Transverse colon (tissue), 3 donors: ENCODE results near the gene GNB3.

Source experiments
- CTCF ChIP-seq, 5 experiments: fragments of 200-600 bp in 3 of 5; fragments of 450-650 bp in 2 of 5; sonication (generic) in 3 of 5; IDR thresholded peaks; 1 replicate in 2 of 5; 2 replicates in 3 of 5; pipeline ENCODE4 v1.5.1; 2016 to 2017; ENCODE audit warnings: antibody characterized with exemption in 5 of 5, inconsistent platforms in 3 of 5, mild to moderate bottlenecking in 2 of 5, moderate library complexity in 1 of 5
- POLR2A ChIP-seq: fragments of 450-650 bp; IDR thresholded peaks from one replicate; pipeline ENCODE4 v1.6.1; 2016; ENCODE audit warnings: antibody characterized with exemption, mild to moderate bottlenecking, moderate library complexity

- TF ChIP-seq CTCF (IDR thresholded peaks at IDR 0.05) (no peak), POLR2A (no peak)
Measured at GRCh38 chr12:6834254-6834653, 6.5 kb upstream of the GNB3 start.
